GM10266 (cell line): ENCODE measurements around the gene JTB.
"Not testable (repeated sequence)": the region's sequence is repeated elsewhere in the genome, so short reads cannot be mapped to it uniquely, and the experiment has no call there.

ENCODE experiments used
- DNase-seq: peaks from one replicate; pipeline ENCODE4 v3.0.0; 2012; ENCODE audit errors: extremely low spot score
- TF ChIP-seq, protein P1 (sequence below): IDR thresholded peaks from 2 replicates; pipeline ENCODE4 v1.5.1; 2012; ENCODE audit warnings: mild to moderate bottlenecking, low read depth; ENCODE audit not compliant: control insufficient read depth, insufficient read depth; ENCODE audit errors: missing control alignments

Gene JTB

GRCh38 chr1:154000420-154000819 is 22.9 kb upstream of the JTB start:
- TF ChIP-seq, protein P1, sequence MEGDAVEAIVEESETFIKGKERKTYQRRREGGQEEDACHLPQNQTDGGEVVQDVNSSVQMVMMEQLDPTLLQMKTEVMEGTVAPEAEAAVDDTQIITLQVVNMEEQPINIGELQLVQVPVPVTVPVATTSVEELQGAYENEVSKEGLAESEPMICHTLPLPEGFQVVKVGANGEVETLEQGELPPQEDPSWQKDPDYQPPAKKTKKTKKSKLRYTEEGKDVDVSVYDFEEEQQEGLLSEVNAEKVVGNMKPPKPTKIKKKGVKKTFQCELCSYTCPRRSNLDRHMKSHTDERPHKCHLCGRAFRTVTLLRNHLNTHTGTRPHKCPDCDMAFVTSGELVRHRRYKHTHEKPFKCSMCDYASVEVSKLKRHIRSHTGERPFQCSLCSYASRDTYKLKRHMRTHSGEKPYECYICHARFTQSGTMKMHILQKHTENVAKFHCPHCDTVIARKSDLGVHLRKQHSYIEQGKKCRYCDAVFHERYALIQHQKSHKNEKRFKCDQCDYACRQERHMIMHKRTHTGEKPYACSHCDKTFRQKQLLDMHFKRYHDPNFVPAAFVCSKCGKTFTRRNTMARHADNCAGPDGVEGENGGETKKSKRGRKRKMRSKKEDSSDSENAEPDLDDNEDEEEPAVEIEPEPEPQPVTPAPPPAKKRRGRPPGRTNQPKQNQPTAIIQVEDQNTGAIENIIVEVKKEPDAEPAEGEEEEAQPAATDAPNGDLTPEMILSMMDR = no peak
- no peak for DNase-seq

GRCh38 chr1:153996882-153997281 is 19.4 kb upstream of the JTB start:
- not testable (repeated sequence) for DNase-seq

DNA sequence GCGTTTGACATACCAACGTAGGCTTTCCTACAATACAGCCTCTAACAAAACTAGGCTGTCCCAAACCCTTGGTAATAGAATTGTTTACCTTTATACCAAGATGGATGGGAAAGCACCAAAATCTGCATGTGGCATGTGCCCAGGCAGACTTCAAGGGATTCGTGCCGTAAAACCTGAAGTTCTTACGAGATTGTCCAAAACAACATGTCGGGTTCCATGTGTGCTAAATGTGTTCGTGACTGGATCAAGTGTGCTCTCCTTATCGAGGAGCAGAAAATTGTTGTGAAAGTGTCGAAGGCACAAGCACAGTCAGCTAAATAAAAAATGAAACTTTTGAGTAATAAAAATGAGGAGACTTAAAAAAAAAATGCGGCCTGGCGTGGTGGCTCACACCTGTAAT is 18.2 kb upstream of the JTB start:
- TF ChIP-seq, protein P1 = no peak

GRCh38 chr1:153995202-153995601 is 17.7 kb upstream of the JTB start:
- DNase-seq = no peak
- TF ChIP-seq, protein P1 = no peak

More for the DNA sequence above, 18.2 kb upstream of the JTB start:
- DNase-seq = no peak

DNA sequence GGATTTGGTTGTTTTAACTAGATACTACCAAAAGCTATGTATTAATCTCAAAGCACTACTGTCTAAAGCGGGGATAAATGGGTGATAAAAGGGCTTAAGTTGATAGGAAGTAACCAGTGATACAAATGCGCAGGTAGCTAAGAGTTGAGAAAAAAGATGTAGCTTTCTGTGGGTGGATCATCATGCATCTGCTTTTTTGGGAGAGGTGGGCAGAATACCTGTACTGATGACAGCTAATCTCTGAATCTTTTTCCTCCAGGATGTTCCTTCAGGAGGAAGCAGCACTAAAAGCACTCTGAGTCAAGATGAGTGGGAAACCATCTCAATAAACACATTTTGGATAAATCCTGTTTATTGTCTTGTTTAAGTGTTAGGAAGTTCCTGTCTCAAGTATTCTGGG is 14.3 kb upstream of the JTB start:
- TF ChIP-seq, protein P1 = no peak

GRCh38 chr1:153991151-153991630 is 13.7 kb upstream of the JTB start:
- no peak for DNase-seq
- TF ChIP-seq, protein P1 = no peak

More for the DNA sequence above, 14.3 kb upstream of the JTB start:
- no peak for DNase-seq

DNA sequence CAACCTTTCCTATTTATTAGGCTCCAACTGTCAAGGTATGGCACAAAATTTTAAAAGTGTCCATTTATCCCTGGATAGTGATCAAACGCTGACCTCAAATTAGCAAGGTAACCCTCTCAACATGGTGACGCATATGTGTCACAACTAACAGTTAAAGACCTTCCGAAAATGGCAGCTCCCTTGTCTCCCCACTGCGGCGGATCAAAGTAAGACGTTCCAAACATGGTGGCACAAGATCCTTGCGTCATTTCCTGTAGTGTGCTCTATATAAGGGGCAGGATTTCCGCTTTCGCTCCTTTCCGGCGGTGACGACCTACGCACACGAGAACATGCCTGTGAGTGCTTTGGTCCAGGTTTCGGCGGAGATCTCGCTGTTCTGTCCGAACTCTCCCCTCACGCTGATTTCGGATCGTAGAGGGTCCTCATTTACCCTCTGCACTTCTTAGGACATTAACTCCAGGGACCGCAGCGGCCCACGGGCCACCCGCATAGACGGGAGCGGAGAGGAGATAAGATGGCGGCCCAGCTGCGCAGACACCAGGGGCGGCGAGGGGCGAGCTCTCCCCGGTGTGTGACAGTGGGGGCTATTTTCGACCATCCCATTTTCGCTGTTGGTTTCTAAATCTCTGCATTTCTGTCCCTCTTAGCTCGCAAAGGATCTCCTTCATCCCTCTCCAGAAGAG is 13.1 kb upstream of the JTB start, which contains the start of gene RPS27:
RPS27 (plus strand) TSS at position 295 of the 683 bp plus-strand sequence; CDS start at position 330, 35 bp downstream.
- TF ChIP-seq, protein P1 = no peak
- peak; percentile 94 for DNase-seq
